GM18861 (cell line): ENCODE measurements around the gene VHLL.

Experiments
- ATAC-seq: cut with Tn5 transposase; IDR thresholded peaks from one replicate; pipeline ENCODE4 v1.9.1; 2021; ENCODE audit not compliant: unreplicated experiment

VHLL gene

GRCh38 chr1:156257711-156258110 lies 41.4 kb downstream of the VHLL start:
- ATAC-seq: no peak

DNA sequence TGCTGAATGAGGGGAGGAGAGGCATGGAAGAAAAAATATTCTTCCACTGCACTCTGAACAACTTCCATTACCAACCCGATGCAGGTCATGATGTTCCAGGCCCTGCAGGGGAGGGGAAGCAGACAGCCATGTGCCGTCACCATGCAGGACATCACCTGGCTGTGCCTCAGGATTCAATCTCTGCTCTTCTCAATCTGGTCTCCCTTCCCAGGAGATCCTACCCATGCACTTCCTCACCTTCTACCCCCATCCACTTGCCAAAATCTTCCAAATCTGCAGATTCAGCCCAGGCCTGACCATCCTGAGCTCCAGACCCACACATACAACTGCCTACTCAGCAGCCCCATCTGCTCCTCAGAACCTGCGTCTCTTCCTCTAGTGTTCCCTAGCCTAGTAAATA lies 45.5 kb downstream of the VHLL start:
- no peak for ATAC-seq

GRCh38 chr1:156251527-156251926 lies 47.6 kb downstream of the VHLL start:
- no peak for ATAC-seq

- ATAC-seq: no peak
Observed at GRCh38 chr1:156249593-156249992, 49.5 kb downstream of the VHLL start.
